RWPE1 (cell line): Measurements from ENCODE around the gene ADD2.

Experiments
- CTCF ChIA-PET: fragments of 350-600 bp; sonication (Branson Sonifier 250); formaldehyde crosslinking; extraction: SDS; loops from one replicate; lab custom pipeline; 2021; lab: Yijun Ruan, JAX
- POLR2A ChIA-PET: fragments of 400-600 bp; formaldehyde crosslinking; extraction: SDS; loops from one replicate; lab custom pipeline; 2020; ENCODE audit warnings: antibody characterized with exemption; ENCODE audit not compliant: low non-redundant PET; lab: Yijun Ruan, JAX
- DNase-seq: peaks from one replicate; pipeline ENCODE4 v3.0.0; 2012; ENCODE audit warnings: low spot score
- H3K27ac ChIP-seq: fragments of 450-650 bp; 2 replicates; pipeline ENCODE4 v1.5.1; 2017
- CTCF ChIP-seq: fragments of 450-650 bp; conservative IDR thresholded peaks from 2 replicates; pipeline ENCODE4 v1.5.1; 2017; ENCODE audit warnings: low read depth, mild to moderate bottlenecking

ADD2 gene

GRCh38 chr2:70730730-70731129 is 37.3 kb downstream of the ADD2 start:
- CTCF ChIA-PET = no interaction called here
- POLR2A ChIA-PET = no interaction called here
- no peak overlapping the region for H3K27ac ChIP-seq
- TF ChIP-seq CTCF = no peak
- DNase-seq = no peak

DNA sequence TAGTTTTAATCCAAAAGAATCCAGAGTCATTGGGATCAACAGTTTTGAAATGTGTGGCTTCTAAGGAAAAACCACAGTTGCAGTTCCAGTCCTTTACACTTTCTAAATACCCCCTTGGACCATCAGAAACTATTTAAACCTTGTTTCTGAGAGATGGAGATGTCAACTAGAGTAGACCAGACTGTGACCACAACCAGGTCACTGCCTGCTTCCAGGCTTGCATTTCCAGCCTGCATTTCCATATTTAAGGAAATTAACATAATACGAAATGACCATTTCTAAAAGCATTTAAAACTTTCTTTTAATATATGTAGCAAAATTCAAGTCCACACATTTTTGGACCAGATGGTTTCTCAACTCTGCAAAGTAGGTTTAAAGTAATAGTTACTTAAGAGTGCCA is 38.4 kb downstream of the ADD2 start:
- ChIA-PET CTCF (interaction anchor here (0.8 kb wide), 1 partner anchor 34 kb away, joined by 4 read pairs; no protein-coding TSS in a partner anchor), POLR2A (no interaction called here)
- no peak for DNase-seq
- no peak overlapping the region for H3K27ac ChIP-seq
- TF ChIP-seq CTCF = no peak

GRCh38 chr2:70728128-70728527 is 39.9 kb downstream of the ADD2 start:
- CTCF ChIA-PET = interaction anchor here (0.7 kb wide), 1 partner anchor 20 kb away, joined by 5 read pairs; no protein-coding TSS in a partner anchor
- POLR2A ChIA-PET = no interaction called here
- no peak for TF ChIP-seq CTCF
- no peak overlapping the region for H3K27ac ChIP-seq
- no peak for DNase-seq

GRCh38 chr2:70726947-70727725 is 40.9 kb downstream of the ADD2 start:
- DNase-seq = peak; percentile 71
- ChIA-PET CTCF (interaction anchor here (0.7 kb wide), 1 partner anchor 21 kb away, joined by 5 read pairs; no protein-coding TSS in a partner anchor), POLR2A (no interaction called here)
- TF ChIP-seq CTCF = no peak
- H3K27ac ChIP-seq = no peak overlapping the region

- TF ChIP-seq CTCF = no peak
- POLR2A ChIA-PET = no interaction called here
Observed at GRCh38 chr2:70725505-70725904, 42.5 kb downstream of the ADD2 start.

DNA sequence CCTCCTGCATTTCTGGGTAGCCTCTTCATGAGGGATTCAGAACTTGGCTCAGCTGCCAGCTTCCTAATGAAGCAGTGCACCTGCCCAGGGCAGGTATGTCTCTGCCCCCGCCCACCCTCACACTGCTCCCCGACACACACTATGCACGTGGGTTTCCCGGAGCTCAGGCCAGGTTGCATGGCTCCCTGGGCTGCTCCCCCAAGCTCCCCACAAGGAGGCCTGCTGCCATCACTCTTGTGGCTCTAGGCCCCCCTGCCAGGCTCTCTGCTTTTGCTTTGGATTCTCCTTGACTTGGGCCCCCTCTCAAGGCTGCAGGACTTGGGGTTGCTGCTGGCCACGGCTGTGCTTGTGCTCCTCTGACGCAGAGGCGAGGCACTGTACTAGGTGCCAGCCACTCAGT is 43.6 kb downstream of the ADD2 start:
- ChIA-PET CTCF (no interaction called here), POLR2A (no interaction called here)
- no peak for TF ChIP-seq CTCF
- no peak for DNase-seq
- no peak overlapping the region for H3K27ac ChIP-seq

More at GRCh38 chr2:70725505-70725904, 42.5 kb downstream of the ADD2 start:
- H3K27ac ChIP-seq = no peak overlapping the region
- CTCF ChIA-PET = no interaction called here
- DNase-seq = no peak
